ENCODE measurements around the gene DNAJC18.

GRCh38 chr5:139374909-139375308 lies 64.4 kb downstream of the DNAJC18 start:
- no peak for TF ChIP-seq CTCF (IDR thresholded peaks at IDR 0.05; ENCODE audit: low read length)
- TF ChIP-seq EZH2 (IDR thresholded peaks at IDR 0.05; ENCODE audit: borderline replicate concordance, low read length): no peak

All from OCI-LY1 (cell line).